Stomach (tissue), 9 donors: ENCODE data around the gene LOXHD1. TPM values are rescaled to one million over a fixed set of nuclear protein-coding genes. Genes with fewer than 3 reads are reported as not detected.

ENCODE experiments used
- DNase-seq, 2 donors: peaks; one replicate each; pipeline versions ENCODE4 v3.0.0 to v3.0.0-alpha.2; 2013 to 2019
- H3K27ac ChIP-seq, 5 donors: fragments of 200-600 bp in 4 of 5; sonication (generic) in 4 of 5; one replicate each; pipeline ENCODE4 v1.5.1; 2013 to 2019; ENCODE audit warnings: mild to moderate bottlenecking in 1 of 5, moderate library complexity in 1 of 5
- H3K27me3 ChIP-seq, 3 donors: fragments of 200-600 bp; sonication (generic); one replicate each; pipeline ENCODE4 v1.5.1; 2017 to 2019; ENCODE audit warnings: mixed run types in 1 of 3
- H3K36me3 ChIP-seq, 4 donors: fragments of 200-600 bp; sonication (generic); 1 replicate in 3 of 4; 2 replicates in 1 of 4; pipeline ENCODE4 v1.5.1; 2016 to 2019
- H3K4me1 ChIP-seq, 4 donors: fragments of 200-600 bp; sonication (generic); one replicate each; pipeline ENCODE4 v1.5.1; 2016 to 2019
- H3K4me3 ChIP-seq, 4 donors: fragments of 200-600 bp; sonication (generic) in 3 of 4; one replicate each; pipeline ENCODE4 v1.5.1; 2016 to 2019; ENCODE audit warnings: mild to moderate bottlenecking in 1 of 4
- H3K9me3 ChIP-seq, 4 donors: fragments of 200-600 bp; sonication (generic); one replicate each; pipeline ENCODE4 v1.5.1; 2016 to 2019
- CTCF ChIP-seq, 7 experiments: fragments of 450-650 bp in 4 of 7; fragments of 200-600 bp in 3 of 7; sonication (generic) in 3 of 7; IDR thresholded peaks; one replicate each; pipeline ENCODE4 v1.5.1; 2016 to 2019; ENCODE audit warnings: antibody characterized with exemption in 7 of 7, control low read depth in 2 of 7, mild to moderate bottlenecking in 1 of 7
- EP300 ChIP-seq: sonication (generic); formaldehyde crosslinking; IDR thresholded peaks from one replicate; pipeline ENCODE4 v1.6.1; 2017; ENCODE audit warnings: antibody characterized with exemption
- POLR2A ChIP-seq, 4 donors: fragments of 450-650 bp; IDR thresholded peaks; one replicate each; pipeline ENCODE4 v1.6.1; 2016; ENCODE audit warnings: antibody characterized with exemption in 4 of 4, control low read depth in 2 of 4, mild to moderate bottlenecking in 1 of 4, moderate library complexity in 1 of 4
- POLR2AphosphoS5 ChIP-seq, 3 donors: sonication (generic); formaldehyde crosslinking; IDR thresholded peaks; one replicate each; pipeline ENCODE4 v1.6.1; 2016; ENCODE audit warnings: antibody characterized with exemption in 3 of 3
- WGBS, 5 donors: extraction: QIAGEN DNeasy Blood & Tissue Kit in 3 of 5; methylation state at CpG; one replicate each; pipeline versions ENCODE4 v1.1.5 to v1.1.7; 2013 to 2018; 5-methylcytosine and 5-hydroxymethylcytosine counted together
- intact Hi-C: fragments of 100-400 bp; cut with DNase I; formaldehyde crosslinking; loops from one replicate; pipeline ENCODE4 v1.15.1; 2023; ENCODE audit warnings: low total_unique reads
- polyA plus RNA-seq, 3 donors: library from polyadenylated mRNA; stranded (reverse); fragments of 200-250 nt; gene quantifications; one replicate each; pipeline ENCODE4 v1.2.3, GENCODE V29; 2013
- total RNA-seq, 5 donors: library from RNA; depleted of rRNA; stranded (reverse); fragments of >200 nt; gene quantifications; one replicate each; pipeline versions ENCODE4 v1.1.0 to v1.2.3, GENCODE V29; 2014 to 2016
- donor health status: healthy with polysubstance abuse.
- donor health status: Bipolar disorder and iron deficiency.
- donor health status: healthy.

The LOXHD1 gene
- total and polyA plus RNA-seq, 8 donors: 0.03 to 1.3 (median 0.29) TPM; not detected in 4

GRCh38 chr18:46449499-46449898 lies 207.5 kb downstream of the LOXHD1 start:
- no peaks in the 10 kb centered on the region for H3K27me3 ChIP-seq
- intact Hi-C loops: no loop called here
- TF ChIP-seq EP300 (no peak), POLR2AphosphoS5 (IDR thresholded peaks at IDR 0.05) (no peak), CTCF (IDR thresholded peaks at IDR 0.05) (no peak), POLR2A (IDR thresholded peaks at IDR 0.05) (no peak)
- 0 to 42% (median 0%) methylated on average over 1 of the region's 1 CpG for WGBS, 5 donors
- H3K27ac ChIP-seq: no peak overlapping the region
- H3K4me3 ChIP-seq: no peak overlapping the region
- H3K4me1 ChIP-seq: no peaks in the 10 kb centered on the region
- peaks cover 0 to 11% (median 2%) of the 10 kb centered on the region in 4 donors for H3K36me3 ChIP-seq
- DNase-seq: no peak
- peaks cover 0 to 12% (median 6%) of the 10 kb centered on the region in 4 donors for H3K9me3 ChIP-seq

- Histone ChIP-seq H3K4me3 (no peak overlapping the region), H3K27me3 (no peaks in the 10 kb centered on the region), H3K36me3 (peaks cover 0 to 11% (median 2%) of the 10 kb centered on the region in 4 donors), H3K27ac (no peak overlapping the region), H3K9me3 (peaks cover 0 to 12% (median 6%) of the 10 kb centered on the region in 4 donors), H3K4me1 (no peaks in the 10 kb centered on the region)
- intact Hi-C loops: no loop called here
- no peak for DNase-seq
- 75 to 95% (median 90%) methylated on average over 2 of the region's 2 CpGs for WGBS, 5 donors
- TF ChIP-seq CTCF (IDR thresholded peaks at IDR 0.05): no peak
- TF ChIP-seq EP300: no peak
- TF ChIP-seq POLR2A (IDR thresholded peaks at IDR 0.05): no peak
- TF ChIP-seq POLR2AphosphoS5 (IDR thresholded peaks at IDR 0.05): no peak
Observed at GRCh38 chr18:46449033-46449432, 208.0 kb downstream of the LOXHD1 start.

GRCh38 chr18:46448347-46448746 lies 208.7 kb downstream of the LOXHD1 start:
- H3K36me3 ChIP-seq: peaks cover 0 to 11% (median 2%) of the 10 kb centered on the region in 4 donors
- DNase-seq: no peak
- intact Hi-C loops: no loop called here
- 49 to 66% (median 62%) methylated on average over 4 of the region's 4 CpGs for WGBS, 5 donors
- H3K4me1 ChIP-seq: no peaks in the 10 kb centered on the region
- H3K9me3 ChIP-seq: peaks cover 0 to 12% (median 6%) of the 10 kb centered on the region in 4 donors
- no peak overlapping the region for H3K4me3 ChIP-seq
- TF ChIP-seq CTCF (IDR thresholded peaks at IDR 0.05): no peak
- no peak for TF ChIP-seq POLR2AphosphoS5 (IDR thresholded peaks at IDR 0.05)
- no peak for TF ChIP-seq POLR2A (IDR thresholded peaks at IDR 0.05)
- no peak for TF ChIP-seq EP300
- no peak overlapping the region for H3K27ac ChIP-seq
- no peaks in the 10 kb centered on the region for H3K27me3 ChIP-seq

- intact Hi-C loops: no loop called here
- Histone ChIP-seq H3K9me3 (peaks cover 2 to 12% (median 6%) of the 10 kb centered on the region in 4 donors), H3K27ac (no peak overlapping the region), H3K4me1 (no peaks in the 10 kb centered on the region), H3K36me3 (peaks cover 0 to 11% (median 2%) of the 10 kb centered on the region in 4 donors), H3K27me3 (no peaks in the 10 kb centered on the region), H3K4me3 (no peak overlapping the region)
- DNase-seq: no peak
- WGBS, 5 donors: 92 to 95% (median 93%) methylated on average over 5 of the region's 5 CpGs
- TF ChIP-seq POLR2A (IDR thresholded peaks at IDR 0.05) (no peak), CTCF (IDR thresholded peaks at IDR 0.05) (no peak), EP300 (no peak), POLR2AphosphoS5 (IDR thresholded peaks at IDR 0.05) (no peak)
Observed at GRCh38 chr18:46447792-46448191, 209.2 kb downstream of the LOXHD1 start.
